Left cardiac atrium (tissue), 4 donors: ENCODE measurements around the gene NOL3. TPM values are rescaled to one million over a fixed set of nuclear protein-coding genes. Genes with fewer than 3 reads are reported as not detected.
"Not testable (repeated sequence)": the region's sequence is repeated elsewhere in the genome, so short reads cannot be mapped to it uniquely, and the experiment has no call there.

Experiments
- ATAC-seq, 2 donors: fragments of 200-7000 bp; cut with Tn5 transposase; one replicate each; pipeline ENCODE4 v1.9.1; 2020; ENCODE audit warnings: mild to moderate bottlenecking in 2 of 2, moderate library complexity in 2 of 2
- DNase-seq: peaks from one replicate; pipeline ENCODE4 v3.0.0-alpha.2; 2020
- intact Hi-C, 2 donors: fragments of 100-400 bp; cut with DNase I; formaldehyde crosslinking; loops; one replicate each; pipeline versions ENCODE4 v1.14.1 to v1.15.1; 2022 to 2023
- long read RNA-seq: library from polyadenylated mRNA; unstranded; transcript quantifications from one replicate; pipeline ENCODE4 v2.0.0, GENCODE V29; 2021
- total RNA-seq, 2 donors: library from RNA; stranded (reverse); fragmentation: NEBNext Ultra II Directional; extraction: Animal tissue kit (Norgen Biotek cat#: 25700); gene quantifications; one replicate each; pipeline ENCODE4 v1.2.1, GENCODE V29; 2021
- donor health status: DM: no; HTN: yes; CAD: no.
- donor health status: DM: no; HTN: yes; CAD: no; lungs with severe emphysema.
- donor health status: DM: yes; HTN: yes; CAD: no.
- donor health status: Dilated cardiomyopathy.

Gene NOL3
- total RNA-seq = 10 to 100 TPM; 58.6 to 80.5 TPM
- long read RNA-seq, partial matches to known transcripts = 48 of 62 reads
- long read RNA-seq, other reads (novel, unspliced or antisense) = 9 of 62 reads

- intact Hi-C loops = no loop called here
- peak; percentile 71 to 73 for ATAC-seq
- DNase-seq = peak; percentile 90
These were observed at the start of gene NOL3 for GRCh38 chr16:67170168-67170948. NOL3 (plus strand) TSS chr16:67170538.

GRCh38 chr16:67122799-67123198, 47.5 kb upstream of the NOL3 start:
- ATAC-seq = not testable (repeated sequence)

GRCh38 chr16:67128417-67128816, 41.9 kb upstream of the NOL3 start:
- no peak for DNase-seq
- intact Hi-C loops = no loop called here
- ATAC-seq = no peak

More at GRCh38 chr16:67122799-67123198, 47.5 kb upstream of the NOL3 start:
- DNase-seq, intact Hi-C loops: not testable (repeated sequence)

GRCh38 chr16:67128887-67129286, 41.5 kb upstream of the NOL3 start:
- no peak for ATAC-seq
- no peak for DNase-seq
- intact Hi-C loops = no loop called here

- DNase-seq (no peak), ATAC-seq (no peak)
- intact Hi-C loops = no loop called here
These were observed 40.9 kb upstream of the NOL3 start for GRCh38 chr16:67129422-67129821.

GRCh38 chr16:67137605-67138004, 32.7 kb upstream of the NOL3 start:
- no peak for ATAC-seq
- no peak for DNase-seq
- intact Hi-C loops = no loop called here

GRCh38 chr16:67141391-67141790, 28.9 kb upstream of the NOL3 start:
- DNase-seq (no peak), ATAC-seq (no peak)
- intact Hi-C loops = no loop called here

GRCh38 chr16:67142342-67142741, 28.0 kb upstream of the NOL3 start:
- ATAC-seq (no peak), DNase-seq (no peak)
- intact Hi-C loops = no loop called here

GRCh38 chr16:67144943-67145342, 25.4 kb upstream of the NOL3 start:
- no peak for ATAC-seq
- intact Hi-C loops = no loop called here
- no peak for DNase-seq

GRCh38 chr16:67145746-67146145, 24.6 kb upstream of the NOL3 start:
- intact Hi-C loops = no loop called here
- ATAC-seq = no peak
- DNase-seq = no peak

- no peak for ATAC-seq
- DNase-seq = no peak
- intact Hi-C loops = no loop called here
These were observed 23.6 kb upstream of the NOL3 start for GRCh38 chr16:67146523-67147357.

- no peak for ATAC-seq
- DNase-seq = no peak
- intact Hi-C loops = no loop called here
These were observed 22.7 kb upstream of the NOL3 start for GRCh38 chr16:67147437-67148140.

GRCh38 chr16:67148221-67148620, 22.1 kb upstream of the NOL3 start:
- no peak for DNase-seq
- no peak for ATAC-seq
- intact Hi-C loops = no loop called here

GRCh38 chr16:67148656-67149275, 21.6 kb upstream of the NOL3 start:
- intact Hi-C loops = no loop called here
- ATAC-seq = no peak
- DNase-seq = no peak

- DNase-seq = no peak
- ATAC-seq = no peak
- intact Hi-C loops = no loop called here
These were observed 20.9 kb upstream of the NOL3 start for GRCh38 chr16:67149276-67150046.

GRCh38 chr16:67150047-67150832, 20.1 kb upstream of the NOL3 start:
- intact Hi-C loops = no loop called here
- ATAC-seq = peak; percentile 67 to 80

GRCh38 chr16:67150833-67151396, 19.4 kb upstream of the NOL3 start, which contains the start of gene B3GNT9:
B3GNT9 (minus strand) TSS chr16:67150998; CDS start chr16:67150485, 513 bp downstream.
- peak; percentile 86 for DNase-seq
- ATAC-seq = peak; percentile 84 to 85
- intact Hi-C loops = no loop called here

More at GRCh38 chr16:67150047-67150832, 20.1 kb upstream of the NOL3 start:
- peak; percentile 75 for DNase-seq
